DMS114 treated with DMSO at 0.1 percent for 48 hours (cell line): ENCODE measurements around the gene ACTN4.

Experiments used
- DNase-seq: peaks from one replicate; lab custom pipeline; 2025; ENCODE audit not compliant: unreplicated experiment; lab: John Stamatoyannopoulos, UW

The ACTN4 gene

DNA sequence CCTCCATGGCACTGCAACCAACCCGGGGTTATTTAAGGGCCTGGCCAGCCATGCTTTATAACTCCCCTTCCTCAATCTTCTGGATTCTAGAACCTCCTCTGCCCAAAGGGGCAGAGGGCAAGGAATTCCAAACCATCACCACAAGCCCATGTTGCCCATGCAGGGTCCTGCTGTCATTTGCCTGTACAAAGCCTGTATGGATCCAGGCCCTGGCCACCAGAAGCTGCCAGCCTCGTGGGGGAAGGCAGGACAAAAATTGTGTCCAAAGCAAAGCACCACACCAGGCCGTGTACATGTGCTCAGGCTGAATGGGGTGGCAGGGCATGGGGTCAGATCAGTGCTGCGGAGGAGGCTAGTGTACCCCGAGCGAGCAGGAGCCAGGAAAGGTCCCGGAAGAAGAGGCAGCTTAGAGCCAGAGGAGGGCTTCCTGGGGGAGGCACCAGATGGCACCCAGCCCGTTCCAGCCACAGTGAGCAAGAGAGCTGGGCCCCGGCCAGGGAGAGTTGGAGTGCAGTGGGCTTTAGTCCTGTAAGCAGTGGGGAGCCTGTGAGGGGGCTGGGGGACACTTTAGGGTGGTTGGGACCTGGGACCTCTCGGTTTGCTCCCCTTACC lies 61.1 kb downstream of the ACTN4 start:
- no peak for DNase-seq

DNA sequence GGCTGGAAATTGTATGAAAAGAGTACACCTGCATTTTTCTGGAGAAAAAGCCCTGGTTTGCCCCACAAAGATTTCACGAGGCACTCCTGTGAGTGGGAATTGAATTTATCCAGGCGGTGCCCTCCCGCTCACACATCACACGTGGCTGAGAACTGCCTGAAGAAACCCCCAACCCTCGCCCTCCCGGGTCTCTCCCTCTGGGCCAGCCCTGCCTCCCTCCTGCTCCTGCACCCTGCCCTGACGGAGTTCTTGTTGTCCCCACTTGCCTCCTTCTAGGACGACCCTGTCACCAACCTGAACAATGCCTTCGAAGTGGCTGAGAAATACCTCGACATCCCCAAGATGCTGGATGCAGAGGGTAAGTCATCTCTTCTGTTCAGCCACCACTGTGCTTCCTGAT lies 61.7 kb downstream of the ACTN4 start:
- no peak for DNase-seq

GRCh38 chr19:38709671-38710415 lies 62.4 kb downstream of the ACTN4 start:
- no peak for DNase-seq

DNA sequence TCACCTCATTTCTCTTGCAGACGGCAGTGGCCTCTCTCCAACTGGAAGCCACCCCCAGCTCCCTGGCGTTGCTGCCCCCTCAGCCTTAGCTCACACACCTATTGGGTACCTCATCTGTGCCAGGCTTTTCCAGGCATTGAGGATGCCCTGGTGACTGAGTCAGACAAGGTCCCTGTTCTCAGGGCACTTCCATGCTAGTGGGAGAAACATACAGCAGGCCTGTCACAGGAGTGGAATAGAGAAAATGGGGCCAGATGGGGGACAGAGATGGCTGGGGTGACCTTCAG lies 62.9 kb downstream of the ACTN4 start:
- no peak for DNase-seq

DNA sequence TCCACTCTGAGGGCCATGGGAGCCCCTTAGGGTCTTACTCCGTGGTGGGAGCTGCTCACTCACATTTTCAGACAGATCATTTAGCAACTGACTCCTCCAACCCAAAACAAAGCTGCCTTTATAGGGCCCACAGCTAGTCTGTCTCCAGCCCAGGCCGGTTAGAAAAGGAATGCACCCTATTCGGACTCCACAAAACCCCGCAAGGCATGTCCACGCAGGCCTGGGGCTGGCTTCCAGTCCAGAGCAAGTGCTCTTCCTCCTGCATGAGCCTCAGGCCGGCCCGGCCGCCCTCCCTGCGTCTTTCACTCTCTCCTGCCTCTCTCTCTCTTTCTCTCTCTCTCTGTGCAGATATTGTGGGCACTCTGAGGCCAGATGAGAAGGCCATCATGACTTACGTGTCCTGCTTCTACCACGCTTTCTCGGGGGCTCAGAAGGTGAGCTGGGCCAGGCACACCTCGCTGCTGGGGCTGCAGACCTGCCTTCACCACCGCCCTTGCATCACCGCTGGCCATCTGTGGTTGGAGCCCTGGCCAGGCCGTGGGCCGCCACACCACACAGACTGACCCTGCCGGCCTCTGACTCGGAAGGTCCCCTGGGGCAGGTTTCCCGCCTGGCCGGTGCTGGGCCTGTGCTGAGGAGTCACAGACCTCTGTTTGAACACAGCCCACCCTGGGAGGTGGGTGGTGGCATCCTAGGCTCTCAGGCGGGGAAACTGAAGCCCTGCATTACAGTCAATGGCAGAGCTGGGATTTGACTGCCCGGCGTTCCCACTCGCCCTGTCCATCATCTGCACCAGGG lies 63.7 kb downstream of the ACTN4 start:
- DNase-seq = no peak

DNA sequence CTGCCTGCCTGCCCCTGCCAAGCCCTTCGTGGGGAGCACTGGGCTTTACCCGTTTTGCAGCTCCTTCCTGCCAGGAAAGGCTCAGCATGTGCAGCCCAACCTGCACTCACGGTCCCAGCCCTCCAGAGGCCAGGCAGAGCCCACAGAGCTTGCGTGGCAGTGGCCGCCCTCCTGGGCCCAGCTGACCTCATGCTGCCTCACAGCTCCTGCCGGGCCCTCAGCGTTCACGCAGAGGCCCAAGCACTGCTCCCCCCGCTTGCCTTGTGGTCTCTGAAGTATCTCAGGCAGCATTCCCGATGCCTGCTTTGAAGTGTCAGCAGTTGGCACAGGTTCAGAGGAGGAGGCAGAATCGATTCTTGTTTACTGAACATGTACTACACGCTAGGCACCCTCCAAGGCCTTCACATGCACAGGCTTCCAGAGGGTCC lies 64.3 kb downstream of the ACTN4 start:
- DNase-seq = no peak

DNA sequence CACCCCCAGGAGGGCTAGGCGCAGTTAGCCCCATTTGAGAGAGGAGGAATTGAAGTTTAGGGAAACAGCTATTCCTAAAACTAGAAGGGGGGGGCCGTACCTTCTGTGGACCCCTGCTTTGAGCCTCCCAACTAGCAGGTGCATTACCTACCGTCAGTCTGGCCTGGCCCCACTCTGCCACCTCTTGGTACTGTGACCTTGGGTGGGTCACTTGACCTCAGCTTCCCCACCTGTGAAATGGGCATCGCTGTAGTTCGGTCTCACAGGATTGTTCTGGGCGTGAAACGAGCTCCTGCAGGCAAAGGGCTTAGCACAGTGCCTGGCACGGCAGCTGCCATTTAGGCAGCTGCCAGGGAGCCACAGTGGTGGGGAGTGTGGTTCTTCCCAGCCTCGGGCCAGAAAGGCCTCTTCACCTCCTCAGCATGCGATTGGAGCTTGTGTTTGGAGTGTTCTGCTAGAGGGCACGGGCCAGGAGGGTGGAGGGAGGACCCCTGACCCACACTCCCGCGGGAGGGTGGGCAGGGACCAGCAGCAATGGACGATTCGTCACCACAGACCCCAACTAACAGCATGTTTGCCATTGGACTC lies 64.8 kb downstream of the ACTN4 start:
- no peak for DNase-seq

DNA sequence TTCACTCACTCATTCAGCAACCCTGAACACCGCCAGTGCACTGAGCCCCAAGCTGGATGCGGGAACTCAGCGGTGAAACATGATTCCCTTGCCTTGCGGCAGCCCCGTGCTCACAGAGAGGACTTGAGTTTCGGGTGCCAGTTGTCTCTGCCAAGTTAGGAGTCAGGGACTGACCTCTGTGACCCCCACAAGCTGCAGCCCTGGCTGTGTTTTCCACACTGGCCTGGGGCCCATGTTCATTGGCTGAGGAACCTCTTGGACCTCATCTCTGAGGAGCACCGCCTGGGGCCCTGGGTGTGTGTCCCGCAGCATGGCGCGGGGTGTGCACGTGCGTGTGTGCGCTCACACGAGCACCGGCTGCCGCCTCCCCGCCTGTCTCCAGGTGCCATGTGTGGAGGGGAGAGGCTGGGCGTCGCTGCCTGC lies 65.8 kb downstream of the ACTN4 start:
- DNase-seq = no peak

DNA sequence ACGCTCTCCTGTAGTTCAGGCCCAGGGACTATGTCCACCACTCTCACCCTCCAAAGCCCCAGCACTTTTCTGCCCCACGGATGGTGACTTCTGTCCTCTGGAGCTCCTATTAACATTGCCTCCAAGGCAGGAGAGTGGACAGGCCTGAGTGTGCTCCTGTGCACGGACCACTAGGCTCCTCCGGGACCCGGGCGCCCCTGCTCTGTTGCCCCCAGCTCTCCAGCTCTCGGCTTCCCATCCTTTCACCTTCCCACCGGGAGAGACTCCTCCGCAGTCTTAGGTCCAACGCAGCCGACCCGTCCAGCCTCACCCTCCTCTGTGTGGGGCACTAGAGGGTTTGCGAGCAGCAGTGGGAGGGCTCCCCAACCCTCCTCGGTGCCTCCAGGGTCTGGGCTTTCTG lies 66.4 kb downstream of the ACTN4 start:
- DNase-seq = no peak

- DNase-seq = no peak
Measured at GRCh38 chr19:38714354-38714778, 66.9 kb downstream of the ACTN4 start.

GRCh38 chr19:38715555-38715954 lies 68.1 kb downstream of the ACTN4 start:
- no peak for DNase-seq

DNA sequence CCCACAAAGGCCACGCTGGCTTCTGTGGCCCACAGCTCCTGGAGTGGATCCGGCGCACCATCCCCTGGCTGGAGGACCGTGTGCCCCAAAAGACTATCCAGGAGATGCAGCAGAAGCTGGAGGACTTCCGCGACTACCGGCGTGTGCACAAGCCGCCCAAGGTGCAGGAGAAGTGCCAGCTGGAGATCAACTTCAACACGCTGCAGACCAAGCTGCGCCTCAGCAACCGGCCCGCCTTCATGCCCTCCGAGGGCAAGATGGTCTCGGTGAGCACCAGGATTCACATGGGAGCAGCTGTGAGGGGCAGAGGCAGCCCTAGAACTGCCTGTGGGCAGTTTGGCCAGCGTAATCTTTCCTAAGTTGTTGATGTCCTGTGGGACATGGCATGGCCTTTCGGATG lies 69.6 kb downstream of the ACTN4 start:
- no peak for DNase-seq

- DNase-seq = no peak
Measured at GRCh38 chr19:38717855-38718254, 70.4 kb downstream of the ACTN4 start.

- DNase-seq = peak; percentile 11
Measured at GRCh38 chr19:38718747-38719543, 71.5 kb downstream of the ACTN4 start.

DNA sequence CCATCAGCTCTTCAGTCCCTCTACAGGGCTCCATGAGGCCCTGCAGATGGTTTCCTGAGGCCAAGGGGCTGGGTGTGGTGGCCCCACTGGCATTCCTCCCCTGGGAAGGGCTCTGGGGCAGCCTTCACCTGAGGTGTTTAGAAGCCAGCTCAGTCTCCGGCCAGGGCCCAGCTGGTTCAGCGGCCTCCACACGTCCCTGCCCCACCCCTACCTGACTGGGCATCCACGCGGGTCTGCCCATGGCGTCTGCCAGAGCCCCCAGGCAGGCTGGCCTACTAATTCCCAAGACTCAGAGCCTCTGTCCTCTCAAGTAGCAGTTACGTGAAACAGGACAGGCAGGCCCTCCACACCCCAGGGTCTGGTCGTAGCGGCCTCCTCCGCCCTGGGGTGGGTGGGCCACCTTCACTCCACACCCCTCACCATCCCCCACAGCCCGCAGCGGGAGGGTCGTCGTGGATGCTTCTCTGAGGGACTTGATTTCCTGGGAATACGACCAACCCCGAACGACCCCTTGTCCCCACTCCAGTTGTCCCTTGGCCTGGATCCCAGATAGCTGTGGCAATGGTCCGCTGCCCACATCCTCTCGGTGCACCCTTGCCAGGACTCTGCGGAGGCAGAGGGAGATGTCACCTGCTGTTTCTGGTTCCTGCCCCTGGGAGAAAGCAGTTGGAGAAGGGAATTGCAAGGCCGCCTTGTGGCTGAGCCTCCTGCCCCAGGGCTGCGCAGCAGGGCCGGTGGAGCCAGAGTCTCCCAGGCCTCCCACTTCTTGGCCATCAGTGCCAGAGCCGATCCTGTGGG lies 72.5 kb downstream of the ACTN4 start:
- DNase-seq = no peak

DNA sequence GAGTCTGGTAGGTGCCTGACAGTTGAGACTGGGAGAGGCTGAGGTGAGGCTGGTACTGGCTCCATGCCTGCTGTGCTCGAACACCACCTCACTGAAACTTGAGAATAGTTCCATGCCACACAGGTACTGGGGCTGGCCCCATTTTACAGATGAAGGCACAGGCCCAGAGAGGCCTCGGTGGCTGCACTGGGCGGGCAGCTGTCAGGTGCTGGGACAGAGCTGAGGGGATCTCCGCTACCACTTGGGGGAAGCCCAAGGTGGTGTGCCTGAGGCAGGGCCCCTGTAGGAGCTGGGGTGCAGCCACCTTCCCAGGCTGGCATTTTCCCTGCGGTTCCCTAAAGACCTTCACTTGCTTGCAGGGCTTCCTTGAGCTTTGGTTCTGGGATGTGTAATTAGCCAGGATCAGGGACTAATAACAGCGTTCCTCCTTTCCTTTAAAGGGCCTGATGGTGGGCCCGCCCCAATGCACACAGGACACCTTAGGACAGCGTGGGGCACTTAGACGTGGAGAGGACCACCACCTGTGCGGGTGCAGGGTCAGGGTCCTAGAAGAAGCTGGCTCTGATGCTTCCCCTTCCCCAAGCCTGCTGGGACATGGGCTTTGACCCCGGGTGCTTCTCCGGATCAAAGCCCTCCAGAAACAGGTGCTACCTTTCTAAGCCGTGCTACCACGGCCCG lies 73.2 kb downstream of the ACTN4 start:
- DNase-seq = no peak

DNA sequence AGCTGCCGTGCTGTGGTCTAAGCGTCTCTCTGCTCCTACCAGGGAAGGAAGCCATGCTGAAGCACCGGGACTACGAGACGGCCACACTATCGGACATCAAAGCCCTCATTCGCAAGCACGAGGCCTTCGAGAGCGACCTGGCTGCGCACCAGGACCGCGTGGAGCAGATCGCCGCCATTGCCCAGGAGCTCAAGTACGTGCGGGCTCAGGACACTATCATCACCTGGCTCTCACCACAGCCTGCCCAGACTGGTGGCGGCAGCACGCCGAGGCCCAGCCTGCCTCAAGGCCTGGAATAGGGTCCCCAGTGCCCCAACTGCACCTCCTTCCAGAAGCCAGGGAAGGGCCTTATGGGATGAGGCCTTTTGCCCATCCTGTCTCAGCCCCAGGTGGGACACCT lies 74.0 kb downstream of the ACTN4 start:
- no peak for DNase-seq

DNA sequence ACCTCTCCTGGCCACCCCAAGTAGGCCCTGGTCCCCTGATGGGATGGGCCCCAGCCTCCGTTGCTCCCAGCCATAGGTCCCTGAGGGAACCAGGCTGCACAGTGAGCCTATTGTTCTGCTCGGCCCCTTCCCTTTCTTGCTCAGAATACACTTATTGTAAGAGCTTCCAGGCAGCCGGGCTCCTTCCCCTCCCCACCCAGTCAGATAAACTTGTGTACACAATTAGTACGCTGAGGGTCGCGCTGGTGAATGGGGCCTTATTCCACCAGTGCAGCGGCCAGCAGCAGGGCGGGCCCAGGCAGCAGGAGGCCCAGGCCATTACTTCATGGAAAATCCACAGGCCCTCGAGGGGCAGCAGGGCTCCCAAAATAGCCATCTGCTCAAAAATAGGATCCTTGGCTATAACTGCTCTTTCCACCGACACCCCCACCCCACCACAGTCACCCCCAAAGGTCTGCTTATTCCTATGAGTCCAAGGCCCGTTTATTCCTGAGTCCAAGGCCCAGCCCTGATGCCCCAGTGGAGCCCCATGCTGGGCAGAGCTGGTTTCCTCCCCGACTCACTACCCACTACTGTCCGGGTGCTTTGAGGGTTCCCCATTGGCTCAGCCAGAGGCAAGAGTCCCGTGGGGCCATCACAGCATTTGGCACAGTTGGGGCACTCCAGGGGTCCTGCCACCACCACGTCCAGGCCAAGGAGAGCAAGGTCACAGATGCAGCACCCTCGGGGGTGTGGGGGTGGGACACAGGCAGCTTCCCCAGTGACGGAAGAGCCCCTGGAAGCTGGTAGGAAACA lies 74.7 kb downstream of the ACTN4 start:
- no peak for DNase-seq
